Posterior vena cava (tissue), 2 donors: ENCODE data around the gene CNTNAP2. TPM values are rescaled to one million over a fixed set of nuclear protein-coding genes. Genes with fewer than 3 reads are reported as not detected.

Experiments
- DNase-seq: peaks from one replicate; pipeline ENCODE4 v3.0.0-alpha.2; 2020; ENCODE audit warnings: low spot score
- intact Hi-C, 2 donors: fragments of 100-400 bp; cut with DNase I; formaldehyde crosslinking; loops; one replicate each; pipeline versions ENCODE4 v1.14.1 to v1.14.2; 2022 to 2023
- total RNA-seq, 2 donors: library from RNA; stranded (reverse); fragmentation: NEBNext Ultra II Directional; extraction: Animal tissue kit (Norgen Biotek cat#: 25700); gene quantifications; one replicate each; pipeline ENCODE4 v1.2.1, GENCODE V29; 2021
- donor health status: DM: yes; HTN: yes; CAD: no.
- donor health status: DM: yes; HTN: yes; CAD: no.

CNTNAP2 gene
- total RNA-seq, 2 donors from 2014 or later = not detected

DNA sequence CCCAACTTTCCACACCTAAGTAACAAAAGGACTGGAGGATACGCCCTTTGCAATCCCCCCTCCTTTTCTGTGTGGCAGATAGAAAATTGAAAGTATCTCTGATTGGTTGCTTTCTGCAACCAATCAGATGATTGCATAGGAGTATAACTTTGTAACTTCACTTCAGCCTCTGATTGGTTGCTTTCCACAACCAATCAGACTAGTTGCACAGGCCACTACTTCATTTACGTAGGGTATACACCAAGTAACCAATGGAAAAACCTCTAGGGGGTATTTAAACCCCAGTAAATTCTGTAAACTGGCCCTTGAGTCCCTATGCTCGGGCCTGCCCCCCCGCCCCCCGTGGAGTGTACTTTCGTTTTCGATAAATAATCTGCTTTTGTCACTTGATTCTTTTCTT lies 1080.4 kb downstream of the CNTNAP2 start:
- no peak for DNase-seq
- intact Hi-C loops = no loop called here

DNA sequence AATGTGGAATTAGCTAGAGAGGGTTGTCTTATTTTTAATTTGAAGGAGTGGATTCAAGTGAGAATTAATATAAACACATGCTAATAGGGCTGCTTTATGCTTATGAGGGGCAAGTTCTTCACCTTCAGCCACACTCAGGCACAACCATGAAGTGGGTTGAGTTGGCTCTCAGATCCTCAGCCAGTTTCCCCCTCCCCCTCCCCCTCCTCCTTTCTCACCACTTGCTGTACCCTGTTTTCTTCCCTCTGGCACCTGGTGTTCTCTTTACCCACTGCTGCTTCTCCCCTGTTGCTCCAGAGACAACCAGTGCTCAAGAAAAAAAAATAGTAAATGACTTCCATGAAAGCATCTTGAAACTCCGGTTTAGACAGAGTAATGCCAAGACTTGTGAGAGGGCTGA lies 1083.3 kb downstream of the CNTNAP2 start:
- intact Hi-C loops = no loop called here
- no peak for DNase-seq

DNA sequence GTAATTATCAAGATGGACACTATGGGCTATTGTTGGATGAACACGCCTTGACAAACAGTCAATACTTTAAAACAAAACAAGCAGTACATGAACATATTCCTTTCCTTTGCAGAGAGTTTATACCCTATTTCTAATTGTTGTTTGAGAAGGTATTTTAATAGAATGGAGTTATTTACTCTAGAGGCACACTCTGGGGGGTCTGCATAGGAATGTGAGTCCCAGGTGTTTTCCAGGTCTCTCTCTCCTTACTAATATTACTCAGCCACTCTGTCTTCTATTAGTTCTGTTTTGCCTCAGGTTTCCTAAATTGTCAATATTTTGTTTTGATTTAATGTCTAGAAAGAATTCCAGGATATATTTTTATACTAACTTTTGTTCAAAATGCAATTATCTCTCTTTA lies 1091.4 kb downstream of the CNTNAP2 start:
- intact Hi-C loops = loop anchor here in 1 of 2 donors (2.0 kb wide), 1 partner anchor 37 kb away; no protein-coding TSS in a partner anchor
- DNase-seq = no peak

DNA sequence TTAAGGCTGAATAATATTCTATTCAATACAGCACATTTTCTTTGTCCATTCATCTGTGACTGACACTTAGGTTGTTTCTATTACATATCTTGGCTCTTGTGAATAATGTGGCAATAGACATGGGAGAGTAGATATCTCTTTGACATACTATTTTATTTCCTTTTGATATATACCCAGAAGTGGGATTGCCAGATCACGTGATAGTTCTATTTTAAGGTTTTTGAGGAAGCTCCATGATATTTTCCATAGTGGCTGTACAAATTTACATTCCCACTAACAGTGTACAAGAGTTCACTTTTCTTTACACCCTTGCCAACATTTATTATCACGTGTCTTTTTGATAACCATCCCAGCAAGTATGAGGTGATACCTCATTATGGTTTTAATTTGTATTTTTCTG lies 1114.7 kb downstream of the CNTNAP2 start:
- no peak for DNase-seq
- intact Hi-C loops = no loop called here

DNA sequence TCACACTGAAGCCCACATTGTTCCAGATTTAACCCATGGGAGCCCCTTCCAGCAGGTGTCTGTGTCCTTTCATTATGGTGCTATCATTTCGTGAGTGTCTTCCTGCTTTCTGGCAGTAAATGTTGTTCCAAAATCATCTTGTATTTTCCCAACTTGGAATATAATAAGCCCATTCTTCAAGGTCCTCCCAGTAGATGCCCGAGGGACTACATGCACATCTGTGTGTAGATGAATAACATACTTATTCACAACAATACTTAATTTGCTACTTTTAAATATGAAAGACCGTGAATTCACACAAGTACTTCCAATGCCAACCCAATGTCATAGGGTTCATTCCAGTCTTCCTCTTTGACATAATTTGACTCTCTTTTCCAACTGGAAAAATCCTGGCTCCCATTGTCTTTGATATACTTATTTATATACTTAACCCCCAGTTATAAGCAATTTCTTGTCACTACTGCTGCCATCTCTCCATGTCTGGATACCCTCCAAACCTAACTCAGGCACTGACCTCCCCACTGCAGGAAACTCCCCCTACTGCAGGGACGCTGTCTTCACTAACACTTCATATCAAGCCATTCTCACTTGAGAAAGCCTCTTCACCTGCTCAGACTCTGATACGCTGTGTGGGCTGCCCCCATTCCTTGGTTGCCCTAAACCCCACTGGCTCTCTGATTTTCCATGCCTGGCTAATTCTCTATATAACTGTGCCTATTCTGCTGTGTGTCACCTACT lies 1119.2 kb downstream of the CNTNAP2 start:
- intact Hi-C loops = no loop called here
- DNase-seq = no peak

DNA sequence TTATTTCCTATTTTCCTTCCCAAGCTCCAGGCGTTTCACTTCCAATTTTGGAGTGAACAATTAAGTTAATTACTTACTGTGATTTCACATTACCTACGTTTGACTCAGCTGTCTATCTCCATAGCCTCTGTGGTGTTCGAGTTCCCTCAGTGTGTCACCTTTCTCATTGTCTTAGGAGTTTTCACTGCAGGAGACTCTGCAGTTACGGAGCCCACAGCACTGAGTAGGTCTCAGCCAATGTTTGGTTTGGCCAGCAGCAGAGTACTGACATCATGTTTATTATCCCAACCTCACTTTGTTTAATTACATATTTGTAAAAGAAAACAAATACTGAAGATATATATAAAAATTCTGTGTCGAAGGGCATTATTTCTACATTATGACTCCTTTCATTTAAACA lies 1123.9 kb downstream of the CNTNAP2 start:
- intact Hi-C loops = no loop called here

DNA sequence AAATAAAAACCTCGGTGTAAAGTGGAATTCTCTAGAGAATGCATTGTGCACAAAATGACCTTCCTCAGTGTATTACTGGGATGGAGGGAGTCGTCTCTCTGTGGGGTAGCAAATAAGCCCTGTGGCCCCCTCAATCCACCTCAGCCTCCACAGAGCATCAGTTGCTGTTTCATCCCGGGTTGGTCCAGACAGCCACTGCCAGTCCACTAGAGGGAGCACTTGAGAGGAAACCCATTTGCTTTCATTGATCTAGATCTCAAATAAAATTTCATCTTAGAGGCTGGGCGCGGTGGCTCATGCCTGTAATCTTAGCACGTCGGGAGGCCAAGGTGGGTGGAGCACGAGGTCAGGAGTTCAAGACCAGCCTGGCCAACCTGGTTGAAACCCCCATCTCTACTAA lies 1128.7 kb downstream of the CNTNAP2 start:
- no peak for DNase-seq
- intact Hi-C loops = no loop called here

More for the DNA sequence above, 1123.9 kb downstream of the CNTNAP2 start:
- no peak for DNase-seq

DNA sequence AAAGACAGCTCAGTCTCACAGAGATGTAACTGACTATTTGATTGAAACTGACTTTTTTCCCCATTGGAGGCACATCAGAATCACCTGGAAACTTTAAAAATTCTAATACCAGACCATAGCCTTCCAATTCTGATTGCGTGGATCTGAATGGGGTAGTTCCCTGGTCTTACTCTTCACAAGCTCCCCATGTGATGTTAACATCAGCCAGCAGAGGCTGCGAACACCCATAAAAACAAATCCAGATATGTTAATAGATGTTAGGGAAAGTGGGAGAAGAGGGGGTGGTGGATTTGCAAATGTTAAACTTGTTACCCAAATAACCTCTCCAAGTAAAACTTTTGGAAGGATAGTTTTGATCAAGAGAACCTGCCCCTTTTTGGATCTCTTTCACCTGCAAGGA lies 1133.4 kb downstream of the CNTNAP2 start:
- no peak for DNase-seq
- intact Hi-C loops = no loop called here

DNA sequence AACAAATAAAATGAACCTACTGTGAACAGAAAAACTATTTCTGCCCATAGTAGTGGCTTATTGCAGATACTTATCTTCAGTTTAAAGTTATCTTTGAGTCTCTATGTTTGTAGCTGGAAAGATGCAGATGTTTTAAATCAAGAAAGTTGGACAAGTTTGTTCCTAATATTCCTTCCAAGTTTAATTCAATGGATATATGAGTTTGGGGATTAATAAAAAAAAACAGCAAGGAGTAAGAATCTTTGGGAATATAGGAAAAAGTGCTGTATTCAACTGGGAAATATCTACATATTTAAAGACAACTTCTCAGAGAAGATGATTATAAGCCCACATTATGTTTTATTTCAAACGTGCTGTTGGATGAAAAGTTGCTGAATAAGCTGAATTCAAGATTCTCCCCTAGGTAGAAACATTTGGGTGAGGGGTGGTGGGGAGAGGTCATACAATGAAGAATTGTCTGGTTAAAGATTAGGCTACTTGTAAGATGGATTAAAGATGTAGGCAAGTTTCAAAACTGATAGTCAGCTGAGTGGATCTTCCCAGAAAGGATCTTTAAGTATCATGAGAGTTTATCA lies 1135.2 kb downstream of the CNTNAP2 start:
- intact Hi-C loops = no loop called here

DNA sequence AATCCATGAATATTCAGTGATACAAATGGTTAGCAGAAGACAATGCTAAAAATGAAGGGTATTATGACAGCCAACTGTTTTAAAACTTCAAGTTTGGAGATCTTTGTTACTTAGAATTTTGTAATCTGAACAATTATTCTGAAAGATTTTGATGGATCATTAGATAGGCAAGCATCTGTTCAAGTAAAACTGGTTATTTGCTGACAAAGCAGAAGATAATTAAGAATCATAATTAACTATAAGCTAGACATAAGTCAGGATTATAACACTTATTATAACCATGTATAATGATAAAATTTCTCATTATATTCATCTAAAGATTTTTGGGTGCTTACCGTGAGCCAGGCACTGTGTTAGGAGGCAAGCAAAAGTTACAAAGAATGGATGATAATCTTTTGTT lies 1145.1 kb downstream of the CNTNAP2 start:
- intact Hi-C loops = no loop called here
- DNase-seq = no peak

More for the DNA sequence above, 1135.2 kb downstream of the CNTNAP2 start:
- DNase-seq = no peak

DNA sequence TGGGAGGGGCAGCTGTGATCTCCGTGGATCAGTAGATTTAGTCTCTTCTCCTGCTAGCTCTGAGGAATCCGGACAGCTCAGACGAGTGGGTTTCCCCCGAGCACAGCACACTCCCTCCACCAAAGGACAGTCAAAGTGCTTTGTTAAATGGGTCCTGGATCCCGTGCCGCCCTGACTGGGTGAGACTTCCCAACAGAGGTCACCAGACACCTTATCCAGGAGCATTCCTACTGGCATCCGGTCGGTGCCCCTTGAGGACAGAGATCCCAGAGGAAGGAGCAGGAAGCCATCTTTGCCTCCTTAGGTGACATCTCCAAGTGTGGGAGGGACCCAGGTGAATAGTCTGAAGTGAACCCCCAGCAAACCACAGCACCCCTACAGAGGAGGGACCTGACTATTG lies 1148.9 kb downstream of the CNTNAP2 start:
- no peak for DNase-seq
- intact Hi-C loops = no loop called here

DNA sequence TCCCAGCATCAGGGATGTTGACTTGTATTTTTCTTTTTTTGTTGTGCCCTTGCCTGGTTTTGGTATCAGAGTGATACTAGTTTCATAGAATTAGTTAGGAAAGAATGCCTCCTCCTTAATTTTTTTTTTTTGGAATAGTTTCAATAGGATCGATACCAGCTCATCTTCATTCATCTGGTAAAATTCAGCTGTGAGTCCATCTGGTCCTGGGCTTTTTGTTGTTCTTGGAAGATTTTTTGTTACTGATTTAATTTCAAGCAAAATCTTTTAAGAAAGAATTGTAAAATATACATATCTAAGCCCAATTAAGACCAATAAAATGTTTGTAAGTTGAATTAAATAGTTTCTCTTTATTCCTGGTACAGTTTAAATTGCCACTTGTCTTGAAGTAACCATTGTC lies 1159.5 kb downstream of the CNTNAP2 start:
- intact Hi-C loops = loop anchor here in 1 of 2 donors (5.0 kb wide), 1 partner anchor 91 kb away; no protein-coding TSS in a partner anchor
- no peak for DNase-seq

DNA sequence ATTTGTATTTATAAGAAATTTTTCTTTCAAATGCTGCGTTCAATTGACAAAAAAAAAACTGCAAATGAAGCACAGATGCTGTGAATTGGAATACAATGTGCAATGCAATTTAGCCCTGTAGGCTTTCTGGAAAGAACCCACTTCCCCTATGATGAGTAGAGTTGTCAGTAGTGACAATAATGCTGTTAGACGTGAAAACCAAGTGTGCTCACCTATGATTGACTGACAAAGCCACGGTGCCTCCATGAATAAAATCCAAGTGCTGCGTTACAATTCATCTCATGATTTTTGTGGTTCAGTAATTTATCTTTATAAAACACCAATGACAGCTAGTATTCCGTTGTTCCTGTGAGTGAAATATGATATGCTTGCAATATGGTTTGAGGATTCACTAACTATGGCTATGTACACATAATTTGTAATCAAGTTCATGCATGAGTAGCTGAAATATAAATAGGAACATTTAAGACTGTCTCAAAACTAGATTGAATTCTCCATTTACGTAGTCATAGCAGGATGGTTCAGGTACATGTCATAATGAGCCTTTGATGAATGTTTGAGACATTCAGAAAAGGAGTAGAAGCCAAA lies 1160.3 kb downstream of the CNTNAP2 start:
- DNase-seq = no peak
- intact Hi-C loops = loop anchor here in 1 of 2 donors (5.0 kb wide), 1 partner anchor 90 kb away; no protein-coding TSS in a partner anchor

DNA sequence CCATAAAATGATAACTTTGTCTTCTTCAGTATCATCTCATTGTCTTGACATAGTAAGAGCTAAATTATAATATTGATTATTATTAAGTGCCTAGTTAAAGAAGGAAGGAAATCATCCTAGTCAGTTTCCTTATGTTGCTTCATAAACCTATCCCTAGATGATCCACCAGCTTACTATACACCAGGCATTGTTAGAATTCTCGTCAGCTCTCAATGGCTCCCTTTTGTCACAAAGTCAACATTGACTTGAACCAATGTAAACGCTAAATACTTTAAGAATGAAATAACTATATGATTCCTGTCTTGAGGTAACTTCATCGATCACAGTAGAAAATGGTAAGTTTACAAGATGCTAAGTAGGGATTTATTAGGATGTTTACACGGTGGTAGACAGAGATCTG lies 1162.9 kb downstream of the CNTNAP2 start:
- intact Hi-C loops = loop anchor here in 1 of 2 donors (5.0 kb wide), 1 partner anchor 88 kb away; no protein-coding TSS in a partner anchor
- no peak for DNase-seq

DNA sequence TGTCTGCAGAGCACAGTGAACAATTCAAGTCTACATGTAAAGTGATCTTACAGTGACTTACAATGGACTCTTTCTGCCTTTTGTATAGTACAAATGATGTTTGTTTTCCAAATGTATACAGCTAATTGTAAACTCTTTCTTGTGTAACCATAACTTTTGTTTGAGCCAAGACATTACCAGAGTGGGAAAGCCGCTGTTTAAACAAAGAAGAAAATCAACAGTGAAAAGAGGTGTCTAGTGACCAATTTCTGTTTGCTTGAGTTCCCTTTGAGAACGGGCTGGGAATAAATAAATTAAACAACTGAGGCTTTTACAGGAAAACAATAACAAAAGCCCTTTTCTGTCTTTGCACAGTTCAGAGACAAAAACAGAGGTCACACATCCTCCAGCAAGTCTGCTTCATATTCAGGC lies 1163.4 kb downstream of the CNTNAP2 start:
- DNase-seq = no peak
- intact Hi-C loops = loop anchor here in 1 of 2 donors (5.0 kb wide), 1 partner anchor 87 kb away; no protein-coding TSS in a partner anchor

DNA sequence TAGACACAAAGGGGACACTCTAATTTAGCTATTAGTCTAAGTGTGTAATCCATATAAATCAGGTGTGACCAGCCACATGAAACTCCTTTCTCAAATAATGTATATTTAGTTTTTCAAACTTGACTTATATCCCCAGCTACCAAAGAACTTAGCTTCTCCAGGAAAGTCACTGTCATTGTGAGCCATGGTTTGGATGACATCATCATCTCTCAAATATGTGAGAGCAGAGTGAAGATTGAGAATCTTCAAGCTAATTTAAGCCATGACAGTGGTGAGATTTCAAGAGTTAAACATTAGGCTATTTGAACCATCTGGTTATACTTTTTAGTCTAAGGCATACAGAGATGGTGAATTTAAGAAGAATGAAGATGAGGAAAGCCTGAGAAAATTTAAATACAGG lies 1165.6 kb downstream of the CNTNAP2 start:
- no peak for DNase-seq
- intact Hi-C loops = no loop called here

DNA sequence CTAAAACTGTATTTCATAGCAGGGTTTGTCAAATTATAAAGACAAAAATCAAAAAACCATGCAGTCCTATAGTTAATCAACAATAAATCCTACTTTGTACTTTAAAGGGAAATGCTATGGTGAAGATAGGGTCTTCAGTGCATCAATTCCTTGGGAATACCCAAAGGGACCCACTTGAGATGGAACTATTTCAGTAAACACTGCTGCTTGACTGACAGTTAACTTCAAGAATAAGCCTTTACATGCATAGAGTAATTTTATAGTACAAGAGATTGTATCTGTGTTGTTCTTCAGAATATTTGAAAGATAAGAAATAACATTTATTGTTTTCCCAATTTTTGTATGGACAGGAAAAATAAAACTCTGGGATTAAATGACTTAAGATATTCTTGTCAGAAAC lies 1179.6 kb downstream of the CNTNAP2 start:
- no peak for DNase-seq
- intact Hi-C loops = loop anchor here in 1 of 2 donors (5.0 kb wide), 1 partner anchor 819 kb away; no protein-coding TSS in a partner anchor

DNA sequence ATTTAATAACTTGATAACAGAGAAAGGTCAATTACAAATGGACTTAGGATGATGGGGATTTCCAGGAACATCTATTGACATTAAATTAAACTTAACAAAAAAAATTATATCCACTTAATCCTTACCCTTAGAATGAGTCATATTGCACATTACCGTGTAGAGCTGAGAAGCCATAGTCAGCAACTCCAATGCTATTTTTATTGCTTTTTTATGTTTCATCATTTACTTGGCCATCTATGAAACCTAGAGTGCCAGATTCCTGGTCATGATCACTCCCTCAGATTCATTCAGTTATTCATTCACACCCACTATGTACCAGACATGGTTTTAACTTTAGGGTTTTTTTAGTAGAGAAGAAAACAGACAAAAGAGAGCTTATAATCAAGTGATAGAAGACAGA lies 1180.4 kb downstream of the CNTNAP2 start:
- intact Hi-C loops = loop anchor here in 1 of 2 donors (5.0 kb wide), 1 partner anchor 820 kb away; no protein-coding TSS in a partner anchor
- DNase-seq = no peak

DNA sequence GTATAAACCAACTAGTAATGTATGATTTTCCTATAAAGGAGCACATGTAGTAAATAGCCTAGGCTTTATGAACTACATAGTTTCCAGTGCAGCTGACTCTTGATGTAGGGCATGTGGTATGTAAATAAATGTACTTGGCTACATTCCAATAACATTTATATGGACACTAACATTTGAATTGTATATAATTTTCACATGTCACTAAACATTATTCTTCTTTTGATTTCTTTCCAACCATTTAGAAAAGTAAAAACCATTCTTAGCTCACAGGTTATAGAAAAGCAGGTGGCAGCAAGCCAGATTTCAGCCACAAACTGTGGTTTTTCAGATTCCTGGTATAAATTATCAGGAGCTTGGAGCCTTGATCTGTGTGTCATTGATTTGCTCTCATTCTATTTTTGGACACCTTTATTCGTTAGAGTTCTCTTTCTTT lies 1182.0 kb downstream of the CNTNAP2 start:
- no peak for DNase-seq
- intact Hi-C loops = loop anchor here in 1 of 2 donors (5.0 kb wide), 1 partner anchor 821 kb away; no protein-coding TSS in a partner anchor

DNA sequence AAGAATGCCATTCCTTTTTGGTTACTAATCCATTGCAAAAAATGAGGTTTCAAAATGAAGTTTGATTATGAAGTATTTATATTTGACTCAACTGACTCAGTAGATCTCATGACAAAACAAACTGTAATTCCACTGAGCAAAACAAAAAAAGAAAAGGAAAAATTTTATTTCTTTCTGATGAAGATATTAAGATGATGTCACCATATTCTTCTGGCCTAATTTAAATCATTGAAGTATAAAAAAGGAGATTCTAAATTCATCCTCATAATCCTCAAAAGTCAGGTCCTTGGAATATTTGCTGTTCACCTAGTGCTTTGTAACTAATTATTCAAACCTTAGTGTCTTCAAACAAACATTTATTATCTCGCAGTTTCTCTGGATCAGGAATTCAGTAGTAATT lies 1183.7 kb downstream of the CNTNAP2 start:
- intact Hi-C loops = no loop called here

More for the DNA sequence above, 1183.7 kb downstream of the CNTNAP2 start:
- DNase-seq = no peak
